Peyer's patch (tissue), 4 donors: ENCODE measurements around the gene KRTAP6-2.

Experiments used
- CTCF ChIP-seq, 6 experiments: fragments of 450-650 bp in 4 of 6; fragments of 200-600 bp in 2 of 6; sonication (generic) in 1 of 6; IDR thresholded peaks; one replicate each; pipeline ENCODE4 v1.5.1; 2017 to 2019; ENCODE audit warnings: antibody characterized with exemption in 6 of 6, mild to moderate bottlenecking in 3 of 6, moderate library complexity in 1 of 6
- POLR2A ChIP-seq, 2 donors: fragments of 450-650 bp; IDR thresholded peaks; one replicate each; pipeline ENCODE4 v1.5.1; 2017; ENCODE audit warnings: antibody characterized with exemption in 2 of 2, mild to moderate bottlenecking in 2 of 2, moderate library complexity in 2 of 2

GRCh38 chr21:30642564-30642963, 43.9 kb upstream of the KRTAP6-2 start, which contains the start of gene KRTAP20-3:
- TF ChIP-seq CTCF (IDR thresholded peaks at IDR 0.05), result no peak
- TF ChIP-seq POLR2A (IDR thresholded peaks at IDR 0.05), result no peak
